HCT116 (cell line): Measurements from ENCODE around the gene CLCN4. TPM values are rescaled to one million over a fixed set of nuclear protein-coding genes. Genes with fewer than 3 reads are reported as not detected.

Experiments
- ATAC-seq: fragments of 200-7000 bp; cut with Tn5 transposase; 2 replicates; pipeline ENCODE4 v1.9.1; 2020; ENCODE audit warnings: mild to moderate bottlenecking, moderate library complexity
- BruUV-seq: library from RNA; stranded (reverse); fragments of 400-500 nt; replicated peaks from 2 replicates; lab custom pipeline; 2021; lab: Mats Ljungman, UMichigan
- CTCF ChIA-PET: fragments of 300-600 bp; sonication (Branson Sonifier 250); formaldehyde crosslinking; loops from one replicate; lab custom pipeline; 2021; ENCODE audit warnings: antibody characterized with exemption; lab: Charles Lee
- POLR2A ChIA-PET: fragments of 300-600, 350-600 bp; sonication (Branson Sonifier 250); formaldehyde crosslinking; loops from one replicate; lab custom pipeline; 2021; ENCODE audit warnings: antibody characterized with exemption; lab: Charles Lee
- RAD21 ChIA-PET, 2 experiments: fragments of 300-600 bp; sonication (Branson Sonifier 250); formaldehyde crosslinking; loops; one replicate each; lab custom pipeline; 2023; ENCODE audit warnings: low total read pairs in 2 of 2; ENCODE audit not compliant: uncharacterized antibody in 2 of 2, unreplicated experiment in 2 of 2, low non-redundant PET in 1 of 2; lab: Charles Lee
- DNase-seq: peaks from one replicate; pipeline ENCODE4 v3.0.0-alpha.2; 2010; ENCODE audit warnings: low read depth, low spot score
- H2AFZ ChIP-seq: fragments of 200-600 bp; shearing (Covaris generic), sonication (generic); 2 replicates; pipeline ENCODE4 v1.6.1; 2017; ENCODE audit warnings: low read depth, mixed run types, mixed read lengths, antibody characterized with exemption, low read length; ENCODE audit not compliant: poor library complexity, severe bottlenecking
- H3K27ac ChIP-seq: 2 replicates; pipeline ENCODE4 v1.5.1; 2012; ENCODE audit warnings: low read depth, low read length
- H3K27me3 ChIP-seq: fragments of 200-600 bp; sonication (generic); 2 replicates; pipeline ENCODE4 v1.6.1; 2016; ENCODE audit warnings: mixed run types, low read length, mixed read lengths; ENCODE audit not compliant: insufficient read depth
- H3K36me3 ChIP-seq, 2 experiments: fragments of 200-500 bp in 1 of 2; fragments of 200-600 bp in 1 of 2; sonication (Bioruptor generic) in 1 of 2; sonication (generic) in 1 of 2; 2 replicates each; pipeline versions ENCODE4 v1.5.1 to v1.6.1; 2014 to 2016; ENCODE audit warnings: low read length in 2 of 2, inconsistent platforms in 1 of 2, mixed read lengths in 1 of 2, mixed run types in 1 of 2; ENCODE audit not compliant: insufficient read depth in 2 of 2, control insufficient read depth in 1 of 2
- H3K4me1 ChIP-seq, 2 experiments: fragments of 200-600 bp in 1 of 2; sonication (generic) in 1 of 2; 2 replicates each; pipeline versions ENCODE4 v1.5.1 to v1.6.1; 2012 to 2017; ENCODE audit warnings: low read length in 2 of 2, inconsistent platforms in 1 of 2, mild to moderate bottlenecking in 1 of 2, mixed read lengths in 1 of 2, mixed run types in 1 of 2, moderate library complexity in 1 of 2; ENCODE audit not compliant: insufficient read depth in 2 of 2, control insufficient read depth in 1 of 2
- H3K4me2 ChIP-seq: fragments of 200-600 bp; sonication (generic); 2 replicates; pipeline ENCODE4 v1.6.1; 2017; ENCODE audit warnings: mixed run types, low read length, mixed read lengths
- H3K4me3 ChIP-seq, 2 experiments: fragments of 200-600 bp in 1 of 2; sonication (generic) in 1 of 2; replicated peaks in 1 of 2; 2 replicates each; pipeline ENCODE4 v1.5.1; 2011 to 2016; ENCODE audit warnings: low read length in 2 of 2, control low read depth in 1 of 2, low read depth in 1 of 2, mild to moderate bottlenecking in 1 of 2, mixed read lengths in 1 of 2, mixed run types in 1 of 2
- H3K79me2 ChIP-seq: fragments of 200-600 bp; sonication (generic); 2 replicates; pipeline ENCODE4 v1.6.1; 2017; ENCODE audit warnings: mild to moderate bottlenecking, mixed run types, low read length, moderate library complexity, mixed read lengths; ENCODE audit not compliant: insufficient read depth
- H3K9ac ChIP-seq: fragments of 200-600 bp; sonication (generic); 2 replicates; pipeline ENCODE4 v1.6.1; 2016; ENCODE audit warnings: low read length, mixed read lengths
- H3K9me2 ChIP-seq: fragments of 200-600 bp; sonication (generic), shearing (Covaris generic); 2 replicates; pipeline ENCODE4 v1.6.1; 2017; ENCODE audit warnings: mixed run types, mild to moderate bottlenecking, moderate library complexity; ENCODE audit not compliant: insufficient read depth
- H3K9me3 ChIP-seq, 2 experiments: fragments of 200-500 bp in 1 of 2; fragments of 200-600 bp in 1 of 2; sonication (Bioruptor generic) in 1 of 2; sonication (generic) in 1 of 2; 2 replicates each; pipeline ENCODE4 v1.6.1; 2014 to 2017; ENCODE audit warnings: low read length in 2 of 2, mixed read lengths in 2 of 2, inconsistent platforms in 1 of 2, low read depth in 1 of 2, mild to moderate bottlenecking in 1 of 2, mixed run types in 1 of 2, moderate library complexity in 1 of 2; ENCODE audit not compliant: control insufficient read depth in 1 of 2, insufficient read depth in 1 of 2
- H4K20me1 ChIP-seq: fragments of 200-600 bp; sonication (generic), shearing (Covaris generic); 2 replicates; pipeline ENCODE4 v1.6.1; 2017; ENCODE audit warnings: mixed run types, mild to moderate bottlenecking, moderate library complexity; ENCODE audit not compliant: insufficient read depth
- CBX3 ChIP-seq: IDR thresholded peaks from 2 replicates; pipeline ENCODE4 v1.6.1; 2012; ENCODE audit warnings: low read depth
- CEBPB ChIP-seq: IDR thresholded peaks from 2 replicates; pipeline ENCODE4 v1.6.1; 2012; ENCODE audit warnings: low read depth
- EGR1 ChIP-seq: IDR thresholded peaks from 2 replicates; pipeline ENCODE4 v1.6.1; 2012; ENCODE audit warnings: low read depth
- EZH2 ChIP-seq: fragments of 200-600 bp; sonication (generic); IDR thresholded peaks from 2 replicates; pipeline ENCODE4 v1.6.1; 2017; ENCODE audit warnings: antibody characterized with exemption, mixed run types
- EZH2phosphoT487 ChIP-seq: fragments of 200-600 bp; IDR thresholded peaks from 2 replicates; pipeline ENCODE4 v1.6.1; 2018; ENCODE audit warnings: antibody characterized with exemption, borderline replicate concordance
- FOSL1 ChIP-seq: IDR thresholded peaks from 2 replicates; pipeline ENCODE4 v1.6.1; 2012; ENCODE audit warnings: low read depth
- JUND ChIP-seq: IDR thresholded peaks from 2 replicates; pipeline ENCODE4 v1.6.1; 2012
- MAX ChIP-seq: IDR thresholded peaks from 2 replicates; pipeline ENCODE4 v1.6.1; 2012
- POLR2AphosphoS5 ChIP-seq: IDR thresholded peaks from 2 replicates; pipeline ENCODE4 v1.6.1; 2011; ENCODE audit warnings: mild to moderate bottlenecking, low read depth, low read length, moderate library complexity
- RAD21 ChIP-seq: IDR thresholded peaks from 2 replicates; pipeline ENCODE4 v1.6.1; 2012; ENCODE audit warnings: low read depth, mild to moderate bottlenecking
- REST ChIP-seq: IDR thresholded peaks from 2 replicates; pipeline ENCODE4 v1.6.1; 2012; ENCODE audit warnings: low read depth
- SIN3A ChIP-seq: IDR thresholded peaks from 2 replicates; pipeline ENCODE4 v1.6.1; 2012; ENCODE audit warnings: low read depth
- TCF7L2 ChIP-seq: IDR thresholded peaks from 2 replicates; pipeline ENCODE4 v1.7.0; 2011; ENCODE audit warnings: borderline replicate concordance, inconsistent platforms; ENCODE audit not compliant: insufficient read depth, insufficient read length; ENCODE audit errors: extremely low read depth
- YY1 ChIP-seq: IDR thresholded peaks from 2 replicates; pipeline ENCODE4 v1.6.1; 2011; ENCODE audit warnings: low read length, low read depth, moderate library complexity, mild to moderate bottlenecking; ENCODE audit not compliant: insufficient replicate concordance; ENCODE audit errors: extremely low read depth
- ZFX ChIP-seq: fragments of 450-650 bp; IDR thresholded peaks from 2 replicates; pipeline ENCODE4 v1.6.1; 2017
- ZNF274 ChIP-seq: fragments of 200-500 bp; sonication (Bioruptor generic); IDR thresholded peaks from 2 replicates; pipeline ENCODE4 v1.6.1; 2014; ENCODE audit warnings: mild to moderate bottlenecking, low read depth, low read length, inconsistent platforms
- intact Hi-C: fragments of 100-400 bp; cut with micrococcal nuclease; formaldehyde crosslinking; loops from 2 replicates; pipeline ENCODE4 v1.10.0; 2022
- total RNA-seq: library from RNA; stranded (reverse); gene quantifications from one replicate; pipeline ENCODE4 v1.2.1, GENCODE V29; 2021; ENCODE audit not compliant: unreplicated experiment
- TF ChIP-seq, protein P1 (sequence below): IDR thresholded peaks from 2 replicates; pipeline ENCODE4 v1.6.1; 2012
- TF ChIP-seq, protein P2 (sequence below): IDR thresholded peaks from 2 replicates; pipeline ENCODE4 v1.6.1; 2011; ENCODE audit warnings: mild to moderate bottlenecking, low read length, moderate library complexity; ENCODE audit not compliant: insufficient replicate concordance; ENCODE audit errors: extremely low read depth

Gene CLCN4
- total RNA-seq, 1 experiment from 2014 or later, result 3.1 TPM

DNA sequence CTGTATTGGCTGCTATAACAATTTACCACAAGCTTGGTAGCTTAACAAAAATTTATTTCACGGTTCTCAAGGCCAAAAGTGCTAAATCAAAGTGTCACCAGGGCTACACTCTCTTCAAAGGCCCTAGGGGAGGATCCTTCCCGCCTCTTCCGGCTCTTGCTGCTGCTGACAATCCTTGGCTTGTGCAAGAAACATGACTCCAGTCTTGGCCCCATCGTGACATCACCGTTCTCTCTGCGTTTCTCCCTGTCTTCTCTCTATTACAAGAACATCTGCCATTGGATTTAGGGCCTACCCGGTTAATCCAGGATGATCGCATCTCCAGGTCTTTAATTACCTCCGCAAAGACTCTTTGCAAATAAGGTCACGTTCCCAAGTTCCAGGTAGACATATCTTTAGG lies 10.4 kb upstream of the CLCN4 start:
- TF ChIP-seq CBX3 (no peak), SIN3A (no peak), EZH2 (no peak), ZFX (no peak), EGR1 (no peak), FOSL1 (no peak), RAD21 (no peak), CEBPB (no peak), MAX (no peak), TCF7L2 (no peak), REST (no peak), POLR2AphosphoS5 (no peak), YY1 (no peak), JUND (no peak), EZH2phosphoT487 (no peak), ZNF274 (no peak)
- TF ChIP-seq, protein P1, sequence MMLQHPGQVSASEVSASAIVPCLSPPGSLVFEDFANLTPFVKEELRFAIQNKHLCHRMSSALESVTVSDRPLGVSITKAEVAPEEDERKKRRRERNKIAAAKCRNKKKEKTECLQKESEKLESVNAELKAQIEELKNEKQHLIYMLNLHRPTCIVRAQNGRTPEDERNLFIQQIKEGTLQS, result no peak
- TF ChIP-seq, protein P2, sequence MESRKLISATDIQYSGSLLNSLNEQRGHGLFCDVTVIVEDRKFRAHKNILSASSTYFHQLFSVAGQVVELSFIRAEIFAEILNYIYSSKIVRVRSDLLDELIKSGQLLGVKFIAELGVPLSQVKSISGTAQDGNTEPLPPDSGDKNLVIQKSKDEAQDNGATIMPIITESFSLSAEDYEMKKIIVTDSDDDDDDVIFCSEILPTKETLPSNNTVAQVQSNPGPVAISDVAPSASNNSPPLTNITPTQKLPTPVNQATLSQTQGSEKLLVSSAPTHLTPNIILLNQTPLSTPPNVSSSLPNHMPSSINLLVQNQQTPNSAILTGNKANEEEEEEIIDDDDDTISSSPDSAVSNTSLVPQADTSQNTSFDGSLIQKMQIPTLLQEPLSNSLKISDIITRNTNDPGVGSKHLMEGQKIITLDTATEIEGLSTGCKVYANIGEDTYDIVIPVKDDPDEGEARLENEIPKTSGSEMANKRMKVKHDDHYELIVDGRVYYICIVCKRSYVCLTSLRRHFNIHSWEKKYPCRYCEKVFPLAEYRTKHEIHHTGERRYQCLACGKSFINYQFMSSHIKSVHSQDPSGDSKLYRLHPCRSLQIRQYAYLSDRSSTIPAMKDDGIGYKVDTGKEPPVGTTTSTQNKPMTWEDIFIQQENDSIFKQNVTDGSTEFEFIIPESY, result no peak
- H3K27ac ChIP-seq, result no peak overlapping the region
- CTCF ChIA-PET, result no interaction called here
- intact Hi-C loops, result no loop called here
- no TSS peak for BruUV-seq
- no peak overlapping the region for H3K9ac ChIP-seq
- ATAC-seq (no peak), DNase-seq (no peak)
- H4K20me1 ChIP-seq, result no peaks in the 10 kb centered on the region
- no peaks in the 10 kb centered on the region for H3K9me2 ChIP-seq
- RAD21 ChIA-PET, result no interaction called here
- no peaks in the 10 kb centered on the region for H3K27me3 ChIP-seq
- no peaks in the 10 kb centered on the region for H3K36me3 ChIP-seq
- H3K4me2 ChIP-seq, result no peak overlapping the region
- POLR2A ChIA-PET, result no interaction called here
- no peaks in the 10 kb centered on the region for H3K4me1 ChIP-seq
- H3K79me2 ChIP-seq, result no peaks in the 10 kb centered on the region
- no peaks in the 10 kb centered on the region for H3K9me3 ChIP-seq
- no peak overlapping the region for H3K4me3 ChIP-seq
- H2AFZ ChIP-seq, result no peak overlapping the region
